SK-N-SH (cell line): ENCODE results near the gene DDX54. TPM values are rescaled to one million over a fixed set of nuclear protein-coding genes. Genes with fewer than 3 reads are reported as not detected.

Experiments used
- CTCF ChIA-PET: fragments of 300-600, 350-600 bp; formaldehyde crosslinking; extraction: SDS; loops from one replicate; lab custom pipeline; 2021; lab: Yijun Ruan, JAX
- POLR2A ChIA-PET: fragments of 350-600 bp; sonication (Branson Sonifier 250); formaldehyde crosslinking; extraction: SDS; loops from one replicate; lab custom pipeline; 2020; ENCODE audit warnings: antibody characterized with exemption, inconsistent platforms; lab: Yijun Ruan, JAX
- DNase-seq: peaks from one replicate; pipeline ENCODE4 v3.0.0; 2012
- H2AFZ ChIP-seq: fragments of 200-600 bp; sonication (generic); 2 replicates; pipeline ENCODE4 v1.8.1; 2016; ENCODE audit warnings: antibody characterized with exemption, mild to moderate bottlenecking, low read depth
- H3F3A ChIP-seq: fragments of 200-600 bp; sonication (generic); replicated peaks from 2 replicates; pipeline ENCODE3; 2016; ENCODE audit warnings: antibody characterized with exemption, mild to moderate bottlenecking; ENCODE audit not compliant: insufficient read depth
- H3K27ac ChIP-seq, 2 experiments: fragments of 200-500 bp in 1 of 2; fragments of 200-600 bp in 1 of 2; sonication (Bioruptor generic) in 1 of 2; sonication (generic), shearing (Covaris generic) in 1 of 2; 2 replicates each; pipeline versions ENCODE4 v1.5.1 to v1.6.1; 2014 to 2016; ENCODE audit warnings: low read depth in 2 of 2, inconsistent platforms in 1 of 2, low read length in 1 of 2, mild to moderate bottlenecking in 1 of 2, mixed read lengths in 1 of 2
- H3K27me3 ChIP-seq: fragments of 200-600 bp; sonication (generic), shearing (Covaris generic); 2 replicates; pipeline ENCODE4 v1.6.1; 2016; ENCODE audit warnings: mixed run types; ENCODE audit not compliant: insufficient read depth
- H3K36me3 ChIP-seq, 2 experiments: fragments of 200-500 bp in 1 of 2; fragments of 200-600 bp in 1 of 2; sonication (Bioruptor generic) in 1 of 2; sonication (generic) in 1 of 2; replicated peaks in 1 of 2; 2 replicates each; pipeline versions ENCODE3 to v1.5.1; 2014 to 2016; ENCODE audit warnings: low read length in 1 of 2, mild to moderate bottlenecking in 1 of 2; ENCODE audit not compliant: insufficient read depth in 2 of 2, control insufficient read depth in 1 of 2
- H3K4me1 ChIP-seq, 2 experiments: fragments of 200-500 bp in 1 of 2; fragments of 200-600 bp in 1 of 2; sonication (Bioruptor generic) in 1 of 2; sonication (generic), shearing (Covaris generic) in 1 of 2; 2 replicates each; pipeline versions ENCODE4 v1.5.1 to v1.6.1; 2014 to 2016; ENCODE audit warnings: low read depth in 1 of 2, low read length in 1 of 2, mixed run types in 1 of 2; ENCODE audit not compliant: insufficient read depth in 2 of 2, control insufficient read depth in 1 of 2
- H3K4me2 ChIP-seq: fragments of 200-600 bp; sonication (generic), shearing (Covaris generic); 2 replicates; pipeline ENCODE4 v1.6.1; 2017; ENCODE audit warnings: mixed run types
- H3K4me3 ChIP-seq, 2 experiments: fragments of 200-500 bp in 1 of 2; fragments of 200-600 bp in 1 of 2; sonication (Bioruptor generic) in 1 of 2; sonication (generic), shearing (Covaris generic) in 1 of 2; 2 replicates each; pipeline versions ENCODE4 v1.5.1 to v1.8.1; 2014 to 2016; ENCODE audit warnings: low read depth in 2 of 2, inconsistent platforms in 1 of 2, low read length in 1 of 2, mild to moderate bottlenecking in 1 of 2, mixed read lengths in 1 of 2, moderate library complexity in 1 of 2
- H3K79me2 ChIP-seq: fragments of 200-600 bp; sonication (generic); 2 replicates; pipeline ENCODE4 v1.8.1; 2017; ENCODE audit warnings: mild to moderate bottlenecking; ENCODE audit not compliant: insufficient read depth
- H3K9ac ChIP-seq: fragments of 200-600 bp; sonication (generic); 2 replicates; pipeline ENCODE4 v1.6.1; 2017; ENCODE audit warnings: mixed run types
- H3K9me2 ChIP-seq: fragments of 200-600 bp; sonication (generic); 2 replicates; pipeline ENCODE4 v1.6.1; 2017; ENCODE audit warnings: mixed run types
- H3K9me3 ChIP-seq: fragments of 200-600 bp; sonication (generic); 2 replicates; pipeline ENCODE4 v1.6.1; 2017; ENCODE audit warnings: mixed run types, mild to moderate bottlenecking, moderate library complexity
- H4K20me1 ChIP-seq: fragments of 200-600 bp; sonication (generic); 2 replicates; pipeline ENCODE4 v1.6.1; 2017; ENCODE audit warnings: mild to moderate bottlenecking, mixed run types; ENCODE audit not compliant: insufficient read depth
- CHD2 ChIP-seq: fragments of 150-350 bp; IDR thresholded peaks from 2 replicates; pipeline ENCODE4 v1.6.1; 2018; ENCODE audit warnings: low read length; ENCODE audit not compliant: partially characterized antibody
- CTCF ChIP-seq: fragments of 200-600 bp; sonication (generic); IDR thresholded peaks from 2 replicates; pipeline ENCODE4 v1.6.1; 2017; ENCODE audit warnings: antibody characterized with exemption, mild to moderate bottlenecking, moderate library complexity
- ELF1 ChIP-seq: IDR thresholded peaks from 2 replicates; pipeline ENCODE4 v1.4.0; 2012
- FOSL2 ChIP-seq: IDR thresholded peaks from 2 replicates; pipeline ENCODE4 v1.4.0; 2012; ENCODE audit warnings: low read depth, mild to moderate bottlenecking, moderate library complexity, borderline replicate concordance
- GABPA ChIP-seq: IDR thresholded peaks from 2 replicates; pipeline ENCODE4 v1.4.0; 2012; ENCODE audit warnings: low read depth, mild to moderate bottlenecking
- JUND ChIP-seq: IDR thresholded peaks from 2 replicates; pipeline ENCODE4 v1.4.0; 2012
- MXI1 ChIP-seq: IDR thresholded peaks from 2 replicates; pipeline ENCODE4 v1.6.1; 2012; ENCODE audit warnings: mild to moderate bottlenecking, low read depth, low read length, improper control_type of control experiment
- NFIC ChIP-seq: IDR thresholded peaks from 2 replicates; pipeline ENCODE4 v1.4.0; 2012; ENCODE audit warnings: borderline replicate concordance
- NRF1 ChIP-seq: IDR thresholded peaks from 2 replicates; pipeline ENCODE4 v1.6.1; 2012; ENCODE audit warnings: low read depth, mild to moderate bottlenecking, low read length
- PBX3 ChIP-seq: IDR thresholded peaks from 2 replicates; pipeline ENCODE4; 2012
- POLR2AphosphoS5 ChIP-seq: IDR thresholded peaks from 2 replicates; pipeline ENCODE4 v1.6.1; 2012; ENCODE audit warnings: low read depth, low read length
- RFX5 ChIP-seq: IDR thresholded peaks from 2 replicates; pipeline ENCODE4 v1.6.1; 2012; ENCODE audit warnings: mild to moderate bottlenecking, improper control_type of control experiment, low read length
- RXRA ChIP-seq: IDR thresholded peaks from 2 replicates; pipeline ENCODE4 v1.4.0; 2012; ENCODE audit warnings: low read depth, mild to moderate bottlenecking, borderline replicate concordance
- SIN3A ChIP-seq: IDR thresholded peaks from 2 replicates; pipeline ENCODE4 v1.6.1; 2012; ENCODE audit warnings: low read depth, mild to moderate bottlenecking, low read length, moderate library complexity, borderline replicate concordance
- SMC3 ChIP-seq: IDR thresholded peaks from 2 replicates; pipeline ENCODE4 v1.6.1; 2012; ENCODE audit warnings: low read depth, low read length, improper control_type of control experiment
- WGBS: methylation state at CpG from one replicate; pipeline ENCODE4 v1.1.6; 2017; ENCODE audit warnings: low lambda C conversion rate; 5-methylcytosine and 5-hydroxymethylcytosine counted together
- polyA plus RNA-seq, 3 experiments: library from polyadenylated mRNA; depleted of rRNA; stranded (reverse); fragments of >200 nt; gene quantifications; 2 replicates each; pipeline ENCODE4 v1.2.3, GENCODE V29; 2012
- TF ChIP-seq, protein P1 (sequence below): IDR thresholded peaks from 2 replicates; pipeline ENCODE4 v1.4.0; 2012; ENCODE audit warnings: low read depth

DDX54 gene
- polyA plus RNA-seq, 1 of the 3 experiments (the other 2 are of a cell fraction), result 69.9 TPM

DNA sequence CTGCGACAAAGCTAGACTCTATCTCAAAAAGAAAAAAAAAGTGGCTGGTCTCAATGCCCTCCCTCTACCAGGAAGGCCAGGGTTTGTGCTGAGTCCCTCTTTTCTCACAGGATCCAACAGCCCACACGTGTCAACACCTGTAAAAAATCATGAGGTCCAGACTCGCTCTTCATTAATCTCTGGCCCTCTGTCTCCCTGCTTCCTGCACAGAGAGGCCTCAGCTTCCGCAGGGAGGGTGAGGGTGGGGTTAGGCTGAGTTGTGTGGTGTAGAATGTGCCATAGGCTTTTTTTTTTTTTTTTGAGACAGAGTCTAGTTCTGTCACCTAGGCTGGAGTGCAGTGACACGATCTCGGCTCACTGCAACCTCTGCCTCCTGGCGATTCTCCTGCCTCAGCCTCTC, 29.6 kb downstream of the DDX54 start:
- peaks cover 24% of the 10 kb centered on the region for H3K27me3 ChIP-seq

More for the DNA sequence above, 29.6 kb downstream of the DDX54 start:
- H3K9me2 ChIP-seq, result no peaks in the 10 kb centered on the region
- no peaks in the 10 kb centered on the region for H4K20me1 ChIP-seq
- no peak overlapping the region for H3K27ac ChIP-seq
- H3K4me1 ChIP-seq, result peaks cover 0 to 9% of the 10 kb centered on the region in 2 experiments; a peak in 1 of 4 replicates
- H3K4me2 ChIP-seq, result no peak overlapping the region
- no peak overlapping the region for H3K9ac ChIP-seq
- no peak for DNase-seq
- H3K9me3 ChIP-seq, result no peaks in the 10 kb centered on the region
- no peaks in the 10 kb centered on the region for H3K79me2 ChIP-seq
- ChIA-PET POLR2A (interaction anchor here (0.7 kb wide), 1 partner anchor 46 kb away, joined by 3 read pairs; no protein-coding TSS in a partner anchor), CTCF (interaction anchor here (0.8 to 7.6 kb wide), 5 partner anchors 18 to 107 kb away, joined by 3 to 49 read pairs (median 9); partner anchors contain the start of genes DTX1 and RASAL1)
- no peak for TF ChIP-seq SMC3
- TF ChIP-seq RXRA, result no peak
- TF ChIP-seq FOSL2, result no peak
- no peak for TF ChIP-seq NFIC
- TF ChIP-seq SIN3A, result no peak
- TF ChIP-seq CTCF, result no peak
- no peak for TF ChIP-seq JUND
- TF ChIP-seq POLR2AphosphoS5, result no peak
- no peak for TF ChIP-seq GABPA
- TF ChIP-seq MXI1, result no peak
- TF ChIP-seq NRF1, result no peak
- TF ChIP-seq, protein P1, sequence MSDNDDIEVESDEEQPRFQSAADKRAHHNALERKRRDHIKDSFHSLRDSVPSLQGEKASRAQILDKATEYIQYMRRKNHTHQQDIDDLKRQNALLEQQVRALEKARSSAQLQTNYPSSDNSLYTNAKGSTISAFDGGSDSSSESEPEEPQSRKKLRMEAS, result no peak
- TF ChIP-seq PBX3, result no peak
- no peak for TF ChIP-seq CHD2
- TF ChIP-seq RFX5, result no peak
- no peak for TF ChIP-seq ELF1
- 94% methylated on average over 7 of the region's 7 CpGs for WGBS
- H3K4me3 ChIP-seq, result no peak overlapping the region
- H3K36me3 ChIP-seq, result peaks cover 5 to 30% of the 10 kb centered on the region in 2 experiments
- peaks cover 13% of the 10 kb centered on the region for H3F3A ChIP-seq
- H2AFZ ChIP-seq, result no peak overlapping the region
